K562 (cell line): Measurements from ENCODE around the gene SDK1.

Source experiments
- ARHGAP35 ChIP-seq: fragments of 450-650 bp; IDR thresholded peaks from 2 replicates; pipeline ENCODE4 v1.6.1; 2018; ENCODE audit not compliant: partially characterized antibody
- NFIC ChIP-seq: fragments of 450-650 bp; IDR thresholded peaks from 2 replicates; pipeline ENCODE4 v1.6.1; 2017; ENCODE audit warnings: mild to moderate bottlenecking, inconsistent platforms
- POLR2AphosphoS5 ChIP-seq: IDR thresholded peaks from 2 replicates; pipeline ENCODE4 v1.6.1; 2011; ENCODE audit warnings: mild to moderate bottlenecking, low read depth, low read length, moderate library complexity; ENCODE audit not compliant: control insufficient read depth, insufficient read depth
- ZNF785 ChIP-seq: fragments of 250-450 bp; sonication (Bioruptor Pico); IDR thresholded peaks from 2 replicates; pipeline ENCODE4 v1.4.0; 2020; ENCODE audit warnings: mild to moderate bottlenecking
- ZSCAN32 ChIP-seq: fragments of 450-650 bp; formaldehyde crosslinking; IDR thresholded peaks from 2 replicates; pipeline ENCODE4 v1.4.0; 2020; ENCODE audit warnings: mild to moderate bottlenecking, moderate library complexity

DNA sequence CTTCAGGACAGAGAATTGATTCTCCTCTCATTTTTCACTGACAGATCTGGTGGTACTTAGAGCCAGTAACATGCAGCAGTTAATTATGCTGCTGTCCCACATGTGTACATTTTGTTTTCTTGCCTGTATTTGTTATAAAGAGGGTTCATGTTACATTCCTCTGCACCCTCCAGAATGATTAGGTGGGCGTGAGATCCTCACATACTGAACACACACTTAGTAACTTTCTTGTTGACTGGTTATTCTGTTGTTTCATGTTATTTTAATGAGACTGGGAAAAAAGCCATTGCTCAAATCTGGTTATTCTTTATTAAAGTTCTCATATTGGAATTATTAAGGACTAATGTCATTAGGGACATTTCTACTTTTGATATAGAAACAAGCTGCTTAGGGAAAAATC is 409.1 kb downstream of the SDK1 start:
- TF ChIP-seq POLR2AphosphoS5 (no peak), ZSCAN32 (CRISPR knock-in tag) (no peak), ZNF785 (CRISPR knock-in tag) (no peak), ARHGAP35 (no peak), NFIC (no peak)
